Measurements from ENCODE around the gene ADGRV1. TPM values are rescaled to one million over a fixed set of nuclear protein-coding genes. Genes with fewer than 3 reads are reported as not detected.

ADGRV1 gene
- total RNA-seq, 1 experiment from 2014 or later = 6.8 TPM

GRCh38 chr5:90783460-90784333 lies 225.1 kb downstream of the ADGRV1 start:
- Histone ChIP-seq H3K36me3 (ENCODE audit: insufficient read depth, low read length, poor library complexity, severe bottlenecking) (no peaks in the 10 kb centered on the region), H3K27ac (ENCODE audit: low read depth, low read length, poor library complexity, severe bottlenecking) (no peak overlapping the region), H3K9me3 (ENCODE audit: low read depth, low read length, poor library complexity, severe bottlenecking) (no peaks in the 10 kb centered on the region), H3K4me1 (ENCODE audit: insufficient read depth, low read length, poor library complexity, severe bottlenecking) (no peaks in the 10 kb centered on the region), H3K4me3 (ENCODE audit: low read depth, low read length, poor library complexity, severe bottlenecking) (no peak overlapping the region), H3K27me3 (replicated peaks; ENCODE audit: insufficient read depth, low read depth, low read length, poor library complexity) (no peaks in the 10 kb centered on the region)
- intact Hi-C loops (cut with micrococcal nuclease; ENCODE audit: unreplicated experiment) = loop anchor here (1.0 to 5.0 kb wide), 3 partner anchors 74 to 344 kb away; no protein-coding TSS in a partner anchor
- TF ChIP-seq, protein P1, sequence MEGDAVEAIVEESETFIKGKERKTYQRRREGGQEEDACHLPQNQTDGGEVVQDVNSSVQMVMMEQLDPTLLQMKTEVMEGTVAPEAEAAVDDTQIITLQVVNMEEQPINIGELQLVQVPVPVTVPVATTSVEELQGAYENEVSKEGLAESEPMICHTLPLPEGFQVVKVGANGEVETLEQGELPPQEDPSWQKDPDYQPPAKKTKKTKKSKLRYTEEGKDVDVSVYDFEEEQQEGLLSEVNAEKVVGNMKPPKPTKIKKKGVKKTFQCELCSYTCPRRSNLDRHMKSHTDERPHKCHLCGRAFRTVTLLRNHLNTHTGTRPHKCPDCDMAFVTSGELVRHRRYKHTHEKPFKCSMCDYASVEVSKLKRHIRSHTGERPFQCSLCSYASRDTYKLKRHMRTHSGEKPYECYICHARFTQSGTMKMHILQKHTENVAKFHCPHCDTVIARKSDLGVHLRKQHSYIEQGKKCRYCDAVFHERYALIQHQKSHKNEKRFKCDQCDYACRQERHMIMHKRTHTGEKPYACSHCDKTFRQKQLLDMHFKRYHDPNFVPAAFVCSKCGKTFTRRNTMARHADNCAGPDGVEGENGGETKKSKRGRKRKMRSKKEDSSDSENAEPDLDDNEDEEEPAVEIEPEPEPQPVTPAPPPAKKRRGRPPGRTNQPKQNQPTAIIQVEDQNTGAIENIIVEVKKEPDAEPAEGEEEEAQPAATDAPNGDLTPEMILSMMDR (conservative IDR thresholded peaks at IDR 0.05; ENCODE audit: low read depth, low read length) = peak; percentile 91
- no peak for TF ChIP-seq EZH2 (IDR thresholded peaks at IDR 0.05; ENCODE audit: borderline replicate concordance, low read depth, low read length, poor library complexity, severe bottlenecking)
- BruUV-seq (replicated peaks) = no TSS peak
- CTCF ChIA-PET = interaction anchor here (0.8 to 1.2 kb wide), 6 partner anchors 9 to 622 kb away, joined by 3 to 11 read pairs (median 4); no protein-coding TSS in a partner anchor
- DNase-seq (ENCODE audit: low spot score) = peak; percentile 76
- POLR2A ChIA-PET (ENCODE audit: low non-redundant PET) = interaction anchor here (0.6 kb wide), 1 partner anchor 114 kb away, joined by 6 read pairs; no protein-coding TSS in a partner anchor

- no peak for DNase-seq (ENCODE audit: low spot score)
- no peak overlapping the region for H3K27ac ChIP-seq (ENCODE audit: low read depth, low read length, poor library complexity, severe bottlenecking)
- H3K27me3 ChIP-seq (replicated peaks; ENCODE audit: insufficient read depth, low read depth, low read length, poor library complexity) = no peaks in the 10 kb centered on the region
- intact Hi-C loops (cut with micrococcal nuclease; ENCODE audit: unreplicated experiment) = no loop called here
- H3K36me3 ChIP-seq (ENCODE audit: insufficient read depth, low read length, poor library complexity, severe bottlenecking) = no peaks in the 10 kb centered on the region
- no peaks in the 10 kb centered on the region for H3K9me3 ChIP-seq (ENCODE audit: low read depth, low read length, poor library complexity, severe bottlenecking)
- no peaks in the 10 kb centered on the region for H3K4me1 ChIP-seq (ENCODE audit: insufficient read depth, low read length, poor library complexity, severe bottlenecking)
- POLR2A ChIA-PET (ENCODE audit: low non-redundant PET) = no interaction called here
- CTCF ChIA-PET = no interaction called here
- no TSS peak for BruUV-seq (replicated peaks)
- H3K4me3 ChIP-seq (ENCODE audit: low read depth, low read length, poor library complexity, severe bottlenecking) = no peak overlapping the region
- no peak for TF ChIP-seq EZH2 (IDR thresholded peaks at IDR 0.05; ENCODE audit: borderline replicate concordance, low read depth, low read length, poor library complexity, severe bottlenecking)
- TF ChIP-seq, protein P1 (conservative IDR thresholded peaks at IDR 0.05; ENCODE audit: low read depth, low read length) = no peak
Measured at GRCh38 chr5:90786756-90787155, 228.2 kb downstream of the ADGRV1 start.

- POLR2A ChIA-PET (ENCODE audit: low non-redundant PET) = no interaction called here
Measured at GRCh38 chr5:90792725-90793124, 234.1 kb downstream of the ADGRV1 start.

More at GRCh38 chr5:90792725-90793124, 234.1 kb downstream of the ADGRV1 start:
- CTCF ChIA-PET = interaction anchor here (1.0 to 1.8 kb wide), 2 partner anchors 9 to 627 kb away, joined by 7 to 11 read pairs; no protein-coding TSS in a partner anchor
- Histone ChIP-seq H3K4me1 (ENCODE audit: insufficient read depth, low read length, poor library complexity, severe bottlenecking) (no peaks in the 10 kb centered on the region), H3K4me3 (ENCODE audit: low read depth, low read length, poor library complexity, severe bottlenecking) (no peak overlapping the region), H3K36me3 (ENCODE audit: insufficient read depth, low read length, poor library complexity, severe bottlenecking) (no peaks in the 10 kb centered on the region), H3K9me3 (ENCODE audit: low read depth, low read length, poor library complexity, severe bottlenecking) (no peaks in the 10 kb centered on the region), H3K27me3 (replicated peaks; ENCODE audit: insufficient read depth, low read depth, low read length, poor library complexity) (no peaks in the 10 kb centered on the region), H3K27ac (ENCODE audit: low read depth, low read length, poor library complexity, severe bottlenecking) (no peak overlapping the region)
- TF ChIP-seq, protein P1 (conservative IDR thresholded peaks at IDR 0.05; ENCODE audit: low read depth, low read length) = no peak
- TF ChIP-seq EZH2 (IDR thresholded peaks at IDR 0.05; ENCODE audit: borderline replicate concordance, low read depth, low read length, poor library complexity, severe bottlenecking) = no peak
- no TSS peak for BruUV-seq (replicated peaks)
- intact Hi-C loops (cut with micrococcal nuclease; ENCODE audit: unreplicated experiment) = no loop called here
- no peak for DNase-seq (ENCODE audit: low spot score)

Measured in A673 (cell line).